OCI-LY3 (cell line): ENCODE results near the gene CAMKV.

Experiments used
- EZH2phosphoT487 ChIP-seq: fragments of 200-600 bp; shearing (Covaris generic); IDR thresholded peaks from 2 replicates; pipeline ENCODE4 v1.6.1; 2018; ENCODE audit warnings: antibody characterized with exemption, mixed run types, low read depth
- TF ChIP-seq, protein P1 (sequence below): fragments of 200-600, 300-600 bp; sonication (generic); IDR thresholded peaks from 2 replicates; pipeline ENCODE4 v1.5.1; 2014; ENCODE audit warnings: antibody characterized with exemption, low read length, low read depth

DNA sequence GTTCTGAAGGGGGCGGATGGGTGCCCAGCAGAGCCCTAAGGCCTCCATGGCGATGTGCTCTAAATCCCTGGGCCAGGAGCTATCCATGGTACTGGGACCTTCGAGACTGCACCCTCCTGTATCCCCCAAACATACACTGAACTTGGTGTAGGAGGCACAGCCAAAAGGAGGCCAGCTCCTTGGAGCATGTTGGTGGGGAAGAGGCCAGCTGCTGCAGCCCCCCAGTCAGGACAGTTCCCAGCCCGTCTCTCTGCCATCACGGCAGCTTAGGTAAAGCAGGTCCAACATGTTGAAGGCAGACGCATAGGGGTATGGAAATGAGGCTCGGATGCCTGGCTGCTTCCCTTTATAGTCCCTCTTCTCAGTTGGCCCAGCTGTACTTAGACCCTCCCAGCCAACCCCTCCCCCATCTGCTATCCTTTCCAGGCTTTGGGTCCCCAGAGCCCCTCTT, 1.8 kb downstream of the CAMKV start:
- TF ChIP-seq, protein P1, sequence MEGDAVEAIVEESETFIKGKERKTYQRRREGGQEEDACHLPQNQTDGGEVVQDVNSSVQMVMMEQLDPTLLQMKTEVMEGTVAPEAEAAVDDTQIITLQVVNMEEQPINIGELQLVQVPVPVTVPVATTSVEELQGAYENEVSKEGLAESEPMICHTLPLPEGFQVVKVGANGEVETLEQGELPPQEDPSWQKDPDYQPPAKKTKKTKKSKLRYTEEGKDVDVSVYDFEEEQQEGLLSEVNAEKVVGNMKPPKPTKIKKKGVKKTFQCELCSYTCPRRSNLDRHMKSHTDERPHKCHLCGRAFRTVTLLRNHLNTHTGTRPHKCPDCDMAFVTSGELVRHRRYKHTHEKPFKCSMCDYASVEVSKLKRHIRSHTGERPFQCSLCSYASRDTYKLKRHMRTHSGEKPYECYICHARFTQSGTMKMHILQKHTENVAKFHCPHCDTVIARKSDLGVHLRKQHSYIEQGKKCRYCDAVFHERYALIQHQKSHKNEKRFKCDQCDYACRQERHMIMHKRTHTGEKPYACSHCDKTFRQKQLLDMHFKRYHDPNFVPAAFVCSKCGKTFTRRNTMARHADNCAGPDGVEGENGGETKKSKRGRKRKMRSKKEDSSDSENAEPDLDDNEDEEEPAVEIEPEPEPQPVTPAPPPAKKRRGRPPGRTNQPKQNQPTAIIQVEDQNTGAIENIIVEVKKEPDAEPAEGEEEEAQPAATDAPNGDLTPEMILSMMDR: no peak
- TF ChIP-seq EZH2phosphoT487: no peak
